Left ventricle myocardium superior (tissue), 1 donor: ENCODE results near the gene ATP13A5. TPM values are rescaled to one million over a fixed set of nuclear protein-coding genes. Genes with fewer than 3 reads are reported as not detected.

Experiments
- ATAC-seq: fragments of 200-7000 bp; cut with Tn5 transposase; one replicate; pipeline ENCODE4 v1.9.1; 2020; ENCODE audit warnings: mild to moderate bottlenecking, moderate library complexity
- DNase-seq: peaks from one replicate; pipeline ENCODE4 v3.0.0-alpha.2; 2020
- intact Hi-C: fragments of 100-400 bp; cut with micrococcal nuclease; formaldehyde crosslinking; loops from one replicate; pipeline ENCODE4 v1.11.0; 2022
- total RNA-seq: library from RNA; stranded (reverse); fragmentation: NEBNext Ultra II Directional; extraction: Animal tissue kit (Norgen Biotek cat#: 25700); gene quantifications from one replicate; pipeline ENCODE4 v1.2.1, GENCODE V29; 2021
- donor health status: DM: no; HTN: yes; CAD: no; lungs with severe emphysema.

Gene ATP13A5
- total RNA-seq, 1 donor from 2014 or later = not detected

- ATAC-seq (no peak), DNase-seq (no peak)
- intact Hi-C loops = no loop called here
Measured at GRCh38 chr3:193350744-193351143, 27.8 kb downstream of the ATP13A5 start.

GRCh38 chr3:193348686-193349085 lies 29.9 kb downstream of the ATP13A5 start:
- DNase-seq = no peak
- no peak for ATAC-seq
- intact Hi-C loops = no loop called here

DNA sequence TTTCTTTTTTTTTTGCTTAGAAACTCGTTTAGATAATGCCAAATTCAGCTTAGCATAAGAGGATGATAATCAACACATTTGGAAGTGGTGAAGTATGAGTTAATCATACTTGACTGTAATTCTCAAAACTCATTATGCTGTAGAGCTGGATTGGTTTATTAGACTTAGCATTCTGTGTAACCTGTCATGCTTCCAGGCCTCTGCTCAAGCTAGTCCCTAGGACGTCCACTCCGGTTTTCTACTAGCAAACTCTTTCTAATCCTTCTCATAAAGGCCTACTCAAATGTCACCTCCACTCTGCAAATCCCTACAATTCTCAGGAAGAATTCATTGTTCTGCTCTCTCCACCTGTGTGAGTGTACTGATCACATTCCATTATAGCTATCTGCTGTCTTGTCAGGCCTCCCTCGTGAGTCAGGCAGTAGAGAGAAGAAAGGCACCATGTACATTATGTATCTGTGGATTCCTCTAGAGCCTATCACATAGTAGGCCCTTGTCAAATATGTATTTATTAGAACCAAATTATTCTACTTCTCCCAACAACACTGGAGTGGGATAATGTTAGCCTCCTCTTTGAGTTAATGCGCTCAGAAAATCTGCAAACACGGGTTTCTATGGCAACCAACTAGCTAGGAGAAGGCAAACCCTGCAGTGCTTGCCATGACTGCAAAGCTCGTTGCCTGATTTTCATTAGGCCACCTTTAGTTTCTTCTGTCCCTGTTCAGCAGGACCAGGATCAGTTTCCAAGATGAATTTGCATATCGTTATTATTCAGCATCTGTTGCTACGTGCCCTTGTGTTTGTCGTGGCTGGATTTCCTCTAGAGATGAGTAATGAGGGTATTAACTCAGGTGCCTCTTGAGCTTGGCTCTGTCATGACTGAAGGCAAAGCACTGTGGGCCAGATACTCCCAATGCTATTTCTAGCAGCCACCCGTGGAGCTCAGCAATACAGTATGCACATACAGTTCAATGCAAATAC lies 30.7 kb downstream of the ATP13A5 start:
- DNase-seq = no peak
- ATAC-seq = peak; percentile 47
- intact Hi-C loops = no loop called here

GRCh38 chr3:193346259-193346658 lies 32.3 kb downstream of the ATP13A5 start:
- intact Hi-C loops = no loop called here
- ATAC-seq = no peak
- no peak for DNase-seq

GRCh38 chr3:193345431-193345830 lies 33.1 kb downstream of the ATP13A5 start:
- intact Hi-C loops = no loop called here

GRCh38 chr3:193344486-193344885 lies 34.1 kb downstream of the ATP13A5 start:
- no peak for ATAC-seq
- no peak for DNase-seq
- intact Hi-C loops = no loop called here

More at GRCh38 chr3:193345431-193345830, 33.1 kb downstream of the ATP13A5 start:
- DNase-seq = no peak
- ATAC-seq = no peak

- no peak for ATAC-seq
- intact Hi-C loops = no loop called here
- DNase-seq = no peak
Measured at GRCh38 chr3:193343726-193344222, 34.8 kb downstream of the ATP13A5 start.

- no peak for ATAC-seq
Measured at GRCh38 chr3:193342551-193342950, 36.0 kb downstream of the ATP13A5 start.

GRCh38 chr3:193335031-193335430 lies 43.5 kb downstream of the ATP13A5 start:
- intact Hi-C loops = no loop called here
- DNase-seq (no peak), ATAC-seq (no peak)

More at GRCh38 chr3:193342551-193342950, 36.0 kb downstream of the ATP13A5 start:
- intact Hi-C loops = no loop called here
- no peak for DNase-seq

GRCh38 chr3:193333229-193333628 lies 45.3 kb downstream of the ATP13A5 start:
- intact Hi-C loops = no loop called here
- no peak for DNase-seq
- no peak for ATAC-seq

DNA sequence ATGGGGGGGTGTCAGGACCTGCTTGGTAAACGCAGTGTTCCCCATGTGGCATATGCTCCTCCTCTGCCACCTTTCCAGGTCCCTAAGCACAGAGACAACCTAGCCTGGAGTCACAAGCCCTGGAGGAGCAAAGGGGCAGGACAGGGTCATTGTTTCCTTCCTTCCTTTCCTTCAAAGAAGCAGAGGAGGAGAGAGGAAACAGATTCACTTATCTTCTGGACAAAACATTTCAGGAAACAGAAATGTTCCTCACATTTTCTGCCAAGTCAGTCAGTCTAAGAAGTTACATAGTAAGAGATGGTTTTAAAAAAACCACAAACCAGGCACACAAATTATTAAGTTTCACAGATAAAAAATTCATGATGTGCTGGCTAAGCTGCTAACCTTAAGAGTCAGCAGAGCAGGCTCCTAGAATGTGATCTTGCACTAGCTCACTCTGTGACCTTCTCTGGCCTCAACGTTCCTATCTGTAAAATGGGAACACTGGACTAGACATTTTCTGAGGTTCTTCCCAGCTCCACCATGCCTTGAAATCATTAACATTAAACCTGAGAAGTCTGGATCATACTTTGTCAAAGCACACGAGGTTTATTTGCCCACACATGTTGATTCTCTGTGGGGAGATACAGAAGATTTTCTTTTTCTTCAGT lies 47.9 kb downstream of the ATP13A5 start:
- intact Hi-C loops = no loop called here
- no peak for ATAC-seq
- DNase-seq = no peak

DNA sequence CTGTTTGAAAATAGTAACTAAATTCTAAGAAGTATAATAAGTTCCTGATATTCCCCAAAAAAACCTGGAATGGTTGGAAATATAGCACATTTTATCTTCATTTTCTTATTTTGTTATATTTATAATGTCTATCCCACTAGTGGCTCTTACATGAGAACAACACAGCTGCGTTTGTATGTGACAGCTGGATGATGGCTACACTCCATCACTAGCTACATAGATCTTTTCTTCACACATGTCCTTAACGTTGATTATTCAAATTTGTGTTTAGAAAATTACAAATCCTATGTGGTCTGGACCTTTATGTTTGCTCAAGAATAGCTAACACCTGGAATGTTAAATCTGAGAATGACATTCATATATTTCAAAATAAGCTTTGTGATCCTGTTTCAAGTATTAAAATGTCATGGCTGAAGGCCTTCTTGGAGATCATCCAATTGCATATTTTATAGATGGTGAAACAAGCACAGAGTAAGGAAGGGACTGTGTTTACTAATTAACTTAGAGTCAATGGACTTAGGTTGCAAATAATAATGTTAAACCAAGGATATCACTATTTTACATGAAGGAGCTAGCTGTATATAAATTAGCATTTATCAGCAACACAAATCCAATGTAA lies 60.8 kb downstream of the ATP13A5 start:
- DNase-seq (no peak), ATAC-seq (no peak)
- intact Hi-C loops = no loop called here

GRCh38 chr3:193314161-193314560 lies 64.4 kb downstream of the ATP13A5 start:
- ATAC-seq = no peak
- intact Hi-C loops = no loop called here
- DNase-seq = no peak

DNA sequence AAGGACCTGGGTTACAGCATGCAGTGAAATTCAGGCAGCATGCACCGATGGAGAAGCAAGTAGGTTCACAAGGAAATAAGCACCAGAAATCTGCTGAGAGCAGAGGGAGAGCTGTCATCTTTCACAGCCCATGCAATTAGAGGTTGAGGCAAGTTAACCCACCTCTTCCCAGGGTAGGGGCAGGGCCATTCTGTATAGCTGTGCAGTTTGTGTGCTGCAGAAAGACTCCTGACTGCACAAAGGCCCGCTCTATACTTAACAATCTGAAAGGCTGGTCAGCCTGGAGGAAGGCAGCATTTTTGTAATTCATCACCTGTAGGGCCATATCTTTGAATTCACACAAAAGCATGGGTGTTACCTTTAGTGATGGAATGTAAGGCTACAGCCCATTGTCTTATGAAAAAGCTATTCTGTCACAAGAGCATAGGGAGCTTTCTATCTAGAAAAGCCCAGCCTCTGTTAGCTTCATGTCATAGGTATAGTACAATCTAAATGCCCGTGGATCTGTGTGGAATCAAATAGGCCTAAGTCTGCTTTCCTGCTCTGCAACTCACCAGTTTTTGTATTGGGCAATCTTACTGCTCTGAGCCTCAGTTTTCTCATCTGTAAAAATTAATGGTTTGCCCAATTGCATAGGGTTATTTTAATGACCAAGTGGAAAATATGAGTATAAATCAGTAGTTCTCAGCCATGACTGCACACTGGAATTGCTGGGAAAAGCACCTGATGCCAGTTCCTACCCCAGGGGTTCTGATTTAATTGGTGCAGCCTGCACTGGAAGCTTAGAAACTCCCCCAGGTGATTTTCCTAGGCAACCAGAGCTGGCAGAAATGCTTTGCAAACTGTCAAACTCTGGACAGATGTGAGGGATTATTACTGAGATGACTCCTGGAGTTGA lies 65.2 kb downstream of the ATP13A5 start:
- intact Hi-C loops = no loop called here
- no peak for ATAC-seq
- DNase-seq = no peak

DNA sequence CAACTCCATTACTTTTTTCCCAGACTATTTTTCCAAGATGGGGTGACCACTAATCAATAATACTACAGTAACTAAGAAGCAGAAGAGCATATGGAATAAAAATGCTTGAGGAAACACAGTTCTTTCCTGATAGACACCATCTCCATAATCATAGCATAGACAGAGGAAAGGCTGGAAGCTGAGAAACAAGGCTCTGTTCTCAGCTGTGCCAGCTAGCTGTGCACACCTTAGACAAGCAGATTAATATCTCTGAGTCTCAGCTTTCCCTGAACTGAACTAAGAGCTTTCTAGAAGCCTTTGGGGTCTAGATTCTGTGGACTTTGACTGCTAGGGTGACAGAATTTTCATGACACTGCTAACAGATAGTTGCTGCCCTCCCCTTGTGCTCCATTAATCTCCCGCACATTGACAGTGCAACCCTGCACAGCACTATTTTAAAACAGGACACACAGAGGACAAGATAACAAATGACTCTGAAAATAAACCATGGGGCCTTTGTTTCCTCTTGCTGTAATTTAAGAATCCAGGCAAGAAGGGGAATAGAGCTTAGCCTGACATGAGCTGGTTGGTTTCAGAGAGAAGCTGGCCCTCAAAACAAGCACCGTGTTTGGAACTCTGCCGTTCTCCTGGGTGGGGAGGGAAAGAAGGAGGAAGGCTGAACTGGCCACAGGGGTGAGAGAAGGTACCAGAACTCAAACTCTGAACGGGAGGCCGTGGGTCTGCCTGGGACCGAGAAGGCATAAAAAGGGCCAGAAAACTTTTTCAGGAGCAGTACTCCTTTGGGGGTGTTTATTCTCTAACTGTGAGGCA lies 67.4 kb downstream of the ATP13A5 start:
- ATAC-seq (peak; percentile 96), DNase-seq (no peak)
- intact Hi-C loops = no loop called here

GRCh38 chr3:193305356-193305755 lies 73.2 kb downstream of the ATP13A5 start:
- ATAC-seq (no peak), DNase-seq (no peak)
- intact Hi-C loops = no loop called here

- no peak for DNase-seq
- no peak for ATAC-seq
- intact Hi-C loops = no loop called here
Measured at GRCh38 chr3:193301433-193301832, 77.1 kb downstream of the ATP13A5 start.

DNA sequence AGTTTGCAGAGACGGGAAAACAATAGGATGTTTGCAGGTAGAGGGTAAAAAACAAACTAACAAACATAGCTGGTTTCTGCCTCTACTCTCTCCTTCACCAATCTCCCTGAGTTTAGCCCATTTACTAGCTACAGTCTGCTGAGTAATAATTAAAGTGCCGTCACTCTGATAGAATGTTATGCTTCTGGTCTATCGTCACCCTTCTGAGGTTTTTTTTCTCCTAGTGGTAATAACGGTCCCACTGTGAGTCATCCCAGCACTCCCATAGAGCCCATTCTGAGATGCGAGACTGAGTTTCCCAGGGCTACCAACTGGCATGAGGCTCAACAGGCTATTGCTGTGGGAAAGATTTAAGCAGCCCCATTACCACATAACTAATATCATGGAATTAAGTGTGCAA lies 81.1 kb downstream of the ATP13A5 start:
- DNase-seq (no peak), ATAC-seq (no peak)
- intact Hi-C loops = no loop called here
